Measurements from ENCODE around the gene ENOX1.

- TF ChIP-seq SUZ12 (IDR thresholded peaks at IDR 0.05; ENCODE audit: low read length) (no peak), CTCF (IDR thresholded peaks at IDR 0.05; ENCODE audit: control extremely low read depth in 1 of 3, insufficient read depth in 1 of 3, low read depth in 1 of 3, low read length in 3 of 3) (no peak), POU5F1 (IDR thresholded peaks at IDR 0.05; ENCODE audit: low read depth, low read length) (no peak), CBX5 (IDR thresholded peaks at IDR 0.05; ENCODE audit: low read depth, low read length) (no peak), EP300 (IDR thresholded peaks at IDR 0.05; ENCODE audit: borderline replicate concordance in 1 of 2, low read depth in 2 of 2, low read length in 2 of 2) (no peak)
Observed at GRCh38 chr13:43815204-43815603, 28.4 kb upstream of the ENOX1 start.

All from H1 (cell line).